ENCODE results near the gene KREMEN1.

The KREMEN1 gene

DNA sequence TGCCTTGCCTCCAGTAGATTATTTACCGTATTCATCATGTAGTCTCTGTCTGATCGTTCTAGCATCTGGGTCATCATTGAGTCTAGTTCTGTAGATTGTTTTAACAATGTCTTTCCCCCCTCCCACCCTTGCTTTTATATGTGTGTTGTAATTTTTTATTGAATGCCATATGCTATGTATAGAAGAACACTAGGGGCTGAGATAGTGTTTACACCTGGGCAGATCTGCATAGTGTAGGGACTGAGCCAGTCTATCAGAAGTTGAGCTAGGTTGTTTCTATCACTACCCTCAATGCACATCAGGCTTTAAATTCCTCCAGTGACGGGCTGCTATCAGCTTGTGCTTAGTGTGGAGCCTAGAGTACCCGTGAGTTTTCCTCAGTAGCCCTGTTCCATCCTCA is 61.6 kb downstream of the KREMEN1 start:
- DNase-seq = no peak

- DNase-seq = no peak
Observed at GRCh38 chr22:29136782-29137700, 64.2 kb downstream of the KREMEN1 start.

GRCh38 chr22:29138556-29139305 is 65.9 kb downstream of the KREMEN1 start:
- DNase-seq = no peak

DNA sequence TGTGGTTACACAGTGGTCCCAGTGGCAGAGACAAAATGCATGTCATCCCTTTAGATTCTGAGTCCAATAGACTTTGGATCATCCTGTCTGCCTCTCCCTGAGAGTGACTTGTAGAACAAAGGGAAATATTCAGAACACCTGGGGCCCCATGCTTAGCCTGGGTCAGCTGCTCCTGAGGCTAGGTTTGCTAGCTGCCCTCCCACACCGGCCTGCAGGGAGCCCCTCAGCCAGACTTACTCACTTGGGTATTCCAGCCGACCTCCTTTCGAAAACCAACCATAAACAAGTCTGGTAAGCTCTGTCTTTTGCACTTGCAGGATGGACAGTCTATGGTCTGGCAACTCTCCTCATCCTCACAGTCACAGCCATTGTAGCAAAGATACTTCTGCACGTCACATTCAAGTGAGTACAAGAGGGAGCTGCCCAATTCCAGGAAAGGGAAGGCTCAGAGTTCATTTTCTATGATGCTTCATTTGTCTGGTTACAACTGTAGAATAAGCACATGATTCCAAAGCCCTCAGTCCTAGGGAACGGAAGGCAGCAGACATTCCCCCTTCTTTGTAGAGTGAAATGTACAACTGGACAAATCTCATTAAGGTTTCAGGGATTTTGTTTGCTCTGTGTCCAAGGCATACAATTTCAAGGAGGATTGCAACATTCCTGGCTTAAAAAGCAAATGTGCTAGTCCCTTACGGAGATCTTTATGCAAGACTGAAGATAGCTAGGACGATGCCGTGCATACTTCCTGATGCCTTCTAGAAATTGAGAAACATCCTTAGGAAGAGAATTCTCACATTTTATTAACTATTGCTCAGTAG is 67.3 kb downstream of the KREMEN1 start:
- no peak for DNase-seq

DNA sequence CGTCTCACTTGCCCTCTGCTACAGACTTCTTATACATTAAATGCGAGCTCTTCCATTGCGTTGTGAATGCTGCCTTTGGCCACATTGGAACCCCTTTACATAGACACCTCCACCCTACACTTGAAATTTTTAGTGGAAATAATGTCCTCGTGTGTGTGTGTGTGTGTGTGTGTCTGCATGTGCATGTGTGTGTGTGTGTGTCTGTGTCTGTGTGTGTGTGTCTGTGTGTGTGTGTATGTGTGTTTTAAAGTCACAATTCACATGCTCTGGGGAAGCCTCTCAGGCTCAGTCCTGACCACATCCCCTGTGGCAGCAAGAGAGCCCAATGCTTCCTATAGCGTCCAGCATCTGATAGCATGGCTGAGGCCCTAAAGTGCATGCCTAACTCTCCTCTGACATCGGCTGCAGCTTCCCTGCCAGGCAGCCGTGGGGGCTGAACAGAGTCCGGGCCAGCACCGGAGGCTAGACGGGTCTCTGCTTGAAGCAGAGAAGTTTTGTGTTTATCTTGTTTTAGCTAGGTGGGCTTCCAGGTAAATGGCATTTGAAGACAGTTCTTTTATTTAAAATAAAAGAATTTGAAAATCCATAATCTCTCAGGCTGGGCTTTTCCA is 68.3 kb downstream of the KREMEN1 start:
- no peak for DNase-seq

DNA sequence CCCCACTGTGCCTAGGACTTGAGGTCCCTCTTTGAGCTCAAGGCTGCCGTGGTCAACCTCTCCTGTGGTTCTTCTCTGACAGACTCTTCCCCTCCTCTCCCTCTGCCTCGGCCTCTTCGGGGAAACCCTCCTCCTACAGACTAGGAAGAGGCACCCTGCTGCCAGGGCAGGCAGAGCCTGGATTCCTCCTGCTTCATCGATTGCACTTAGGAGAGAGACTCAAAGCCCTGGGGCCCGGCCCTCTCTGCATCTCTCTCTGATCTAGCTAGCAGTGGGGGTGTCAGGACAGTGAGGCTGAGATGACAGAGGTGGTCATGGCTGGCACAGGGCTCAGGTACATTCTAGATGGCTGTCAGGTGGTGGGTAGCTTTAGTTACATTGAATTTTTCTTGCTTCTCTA is 69.3 kb downstream of the KREMEN1 start:
- no peak for DNase-seq

GRCh38 chr22:29143941-29144785 is 71.3 kb downstream of the KREMEN1 start:
- no peak for DNase-seq

- no peak for DNase-seq
Observed at GRCh38 chr22:29144786-29145160, 71.9 kb downstream of the KREMEN1 start.

GRCh38 chr22:29145321-29146072 is 72.7 kb downstream of the KREMEN1 start:
- DNase-seq = no peak

- no peak for DNase-seq
Observed at GRCh38 chr22:29146091-29146560, 73.3 kb downstream of the KREMEN1 start.

- DNase-seq = no peak
Observed at GRCh38 chr22:29146771-29147170, 73.9 kb downstream of the KREMEN1 start.

- DNase-seq = no peak
Observed at GRCh38 chr22:29147331-29147899, 74.6 kb downstream of the KREMEN1 start.

GRCh38 chr22:29148036-29148435 is 75.2 kb downstream of the KREMEN1 start:
- no peak for DNase-seq

DNA sequence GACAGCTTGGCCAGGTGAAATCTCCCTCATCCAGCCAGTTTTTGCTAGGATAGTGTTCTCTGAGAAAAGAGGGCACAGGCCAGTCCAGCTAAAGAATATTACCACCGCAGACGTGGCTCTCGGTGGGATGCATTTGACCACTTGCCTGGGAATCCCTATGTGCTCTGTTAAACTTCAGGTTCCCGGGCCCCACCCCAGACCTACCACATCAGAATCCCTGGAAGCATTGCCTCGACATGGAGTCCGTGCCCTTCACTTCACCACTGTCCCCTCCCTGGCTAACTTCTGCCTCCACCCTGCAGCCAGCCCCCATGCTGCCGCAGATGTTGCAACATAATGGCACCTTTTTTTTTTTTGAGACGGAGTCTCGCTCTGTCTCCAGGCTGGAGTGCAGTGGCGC is 76.0 kb downstream of the KREMEN1 start:
- DNase-seq = no peak

DNA sequence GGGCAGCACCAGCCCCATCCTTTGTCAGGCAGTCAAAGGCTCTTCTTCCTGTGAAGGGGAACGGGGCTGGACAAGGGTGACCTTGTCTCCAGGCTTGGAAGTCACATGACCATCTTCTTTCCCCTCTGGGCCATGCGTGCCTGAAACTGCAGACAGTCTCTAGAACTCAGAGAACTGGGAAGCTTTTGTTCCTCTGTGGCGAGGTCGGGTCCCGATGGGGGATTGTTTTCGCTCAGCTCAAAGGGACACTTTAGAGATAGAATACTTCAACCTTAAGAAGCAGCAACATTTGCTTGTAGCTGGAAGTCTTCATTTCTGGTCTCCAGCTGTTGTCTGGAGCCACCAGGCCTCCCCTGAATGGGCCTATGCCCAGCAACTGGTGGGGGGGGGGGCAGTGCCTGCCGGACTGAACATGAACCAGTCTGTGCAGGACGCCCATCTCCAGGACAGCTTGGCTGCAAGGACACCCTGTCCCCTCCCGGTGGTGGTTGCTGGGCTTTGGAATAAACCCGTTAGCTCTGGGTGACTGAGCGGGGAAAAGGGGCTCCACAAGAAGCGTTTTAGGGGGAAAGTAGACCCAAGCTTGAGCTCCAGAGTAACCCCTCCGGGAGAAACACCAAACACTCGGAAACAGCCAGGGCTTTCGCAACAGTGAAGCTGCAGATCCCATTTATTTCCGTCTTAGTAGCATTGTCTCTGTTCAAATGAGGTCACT is 77.2 kb downstream of the KREMEN1 start:
- no peak for DNase-seq

DNA sequence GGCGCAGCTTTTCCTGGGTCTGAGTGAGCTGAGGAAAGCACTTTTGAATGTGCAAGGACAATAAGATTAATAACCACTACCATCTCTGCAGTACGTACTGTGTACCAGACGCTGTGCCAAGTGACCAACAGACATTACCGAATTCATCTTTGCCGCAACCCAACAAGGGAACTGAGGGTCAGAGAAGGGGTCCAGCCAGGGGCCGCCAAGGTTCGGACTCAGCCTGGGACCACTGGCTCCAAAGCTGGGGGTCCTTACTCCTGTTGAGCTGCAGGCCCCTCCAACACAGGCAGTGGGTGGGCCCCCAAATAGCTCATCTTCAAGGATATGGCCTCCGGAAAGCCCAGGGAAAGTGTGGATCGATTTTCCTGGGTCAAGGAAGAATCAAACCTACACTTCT is 77.9 kb downstream of the KREMEN1 start:
- DNase-seq = no peak

- no peak for DNase-seq
Observed at GRCh38 chr22:29151316-29151715, 78.5 kb downstream of the KREMEN1 start.

DNA sequence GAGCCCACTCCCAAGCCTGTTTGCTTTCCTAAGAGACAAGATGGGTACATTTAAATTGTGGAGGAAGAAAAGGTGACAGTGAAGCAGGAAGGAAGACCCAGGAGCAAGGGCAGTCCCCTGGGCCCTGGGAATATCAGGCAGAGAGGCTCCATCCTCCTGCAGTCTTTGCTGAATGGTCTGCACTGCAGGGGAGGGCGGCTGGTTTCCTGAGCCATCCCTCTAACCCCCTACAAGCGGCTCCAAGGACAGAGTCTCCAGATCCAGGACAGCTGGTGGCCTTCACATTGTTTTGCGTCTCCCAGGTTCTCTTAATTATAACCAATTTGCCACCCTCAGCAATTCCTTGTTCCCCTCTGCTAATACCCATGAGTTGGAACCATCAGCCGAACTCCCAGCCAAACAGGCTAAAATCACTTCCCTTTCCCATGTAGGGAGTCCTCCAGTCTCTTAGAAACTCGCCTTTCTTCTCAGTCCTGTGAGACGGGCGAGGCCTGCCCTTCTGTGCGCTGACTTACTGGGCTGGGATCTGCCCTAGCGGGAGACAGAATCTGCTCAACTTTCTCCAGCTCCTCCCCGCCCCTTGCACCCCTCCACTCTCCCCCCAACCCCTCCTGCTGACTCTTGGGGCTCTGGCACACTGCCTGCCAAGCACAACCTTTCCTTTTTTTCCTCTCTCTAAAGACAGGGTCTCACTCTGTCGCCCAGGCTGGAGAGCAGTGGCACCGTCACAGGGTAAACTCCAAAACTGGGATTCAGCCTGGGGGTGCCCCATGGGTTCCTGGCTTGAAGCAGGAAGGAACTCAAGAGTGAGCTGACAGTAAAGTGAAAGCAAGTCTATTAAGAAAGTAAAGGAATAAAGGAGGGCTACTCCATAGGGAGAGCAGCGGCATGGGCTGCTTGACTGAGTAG is 79.5 kb downstream of the KREMEN1 start:
- no peak for DNase-seq

All from NCI-H748 treated with DMSO at 0.1 percent for 48 hours (cell line).